Vagina (tissue), 2 donors: Measurements from ENCODE around the gene SLC15A1.

Source experiments
- CTCF ChIP-seq, 3 experiments: fragments of 450-650 bp in 2 of 3; fragments of 200-600 bp in 1 of 3; sonication (generic) in 1 of 3; IDR thresholded peaks; one replicate each; pipeline ENCODE4 v1.5.1; 2017 to 2019; ENCODE audit warnings: antibody characterized with exemption in 3 of 3, mild to moderate bottlenecking in 2 of 3, moderate library complexity in 2 of 3
- POLR2A ChIP-seq, 2 donors: fragments of 450-650 bp; IDR thresholded peaks; one replicate each; pipeline ENCODE4 v1.6.1; 2017; ENCODE audit warnings: antibody characterized with exemption in 2 of 2, mild to moderate bottlenecking in 2 of 2, moderate library complexity in 2 of 2
- POLR2AphosphoS5 ChIP-seq, 2 donors: sonication (generic); formaldehyde crosslinking; IDR thresholded peaks; one replicate each; pipeline ENCODE4 v1.9.0; 2017; ENCODE audit warnings: antibody characterized with exemption in 2 of 2, mild to moderate bottlenecking in 2 of 2, low read depth in 1 of 2; ENCODE audit not compliant: insufficient read depth in 1 of 2

GRCh38 chr13:98738213-98738612 is 14.3 kb downstream of the SLC15A1 start:
- TF ChIP-seq CTCF (IDR thresholded peaks at IDR 0.05) (no peak), POLR2A (IDR thresholded peaks at IDR 0.05) (no peak), POLR2AphosphoS5 (IDR thresholded peaks at IDR 0.05; ENCODE audit: insufficient read depth in 1 of 2, low read depth in 1 of 2) (no peak)
